ENCODE measurements around the gene PCK1.

- TF ChIP-seq POLR2A (IDR thresholded peaks at IDR 0.05) (no peak), POLR2AphosphoS5 (IDR thresholded peaks at IDR 0.05) (no peak)
Observed at GRCh38 chr20:57522380-57523140, 38.4 kb upstream of the PCK1 start.

All from breast epithelium (tissue), 3 donors.